Liver (tissue), 3 donors: ENCODE measurements around the gene ADAP1.

Experiments
- HNF4A ChIP-seq, 2 donors: conservative IDR thresholded peaks; 2 replicates each; pipeline ENCODE4 v1.6.1; 2016; ENCODE audit warnings: antibody characterized with exemption in 2 of 2, mild to moderate bottlenecking in 2 of 2
- JUND ChIP-seq, 2 donors: IDR thresholded peaks; 2 replicates each; pipeline ENCODE4 v1.6.1; 2016; ENCODE audit warnings: antibody characterized with exemption in 2 of 2
- RAD21 ChIP-seq, 2 donors: IDR thresholded peaks; 2 replicates each; pipeline ENCODE4 v1.6.1; 2016; ENCODE audit warnings: antibody characterized with exemption in 2 of 2, mild to moderate bottlenecking in 2 of 2
- SP1 ChIP-seq: IDR thresholded peaks from 2 replicates; pipeline ENCODE4 v1.6.1; 2018; ENCODE audit warnings: antibody characterized with exemption, mild to moderate bottlenecking
- TF ChIP-seq, protein P1 (sequence below): fragments of 150-350 bp; IDR thresholded peaks from 2 replicates; pipeline ENCODE4 v1.5.1; 2017; ENCODE audit warnings: improper control_type of control experiment, low read depth, low read length; ENCODE audit not compliant: missing input control
- TF ChIP-seq, protein P2 (sequence below): IDR thresholded peaks from 2 replicates; pipeline ENCODE4 v1.6.1; 2016; ENCODE audit warnings: antibody characterized with exemption
- donor health status: healthy.
- donor health status: healthy.

GRCh38 chr7:896346-897075, 58.0 kb downstream of the ADAP1 start:
- TF ChIP-seq, protein P1, sequence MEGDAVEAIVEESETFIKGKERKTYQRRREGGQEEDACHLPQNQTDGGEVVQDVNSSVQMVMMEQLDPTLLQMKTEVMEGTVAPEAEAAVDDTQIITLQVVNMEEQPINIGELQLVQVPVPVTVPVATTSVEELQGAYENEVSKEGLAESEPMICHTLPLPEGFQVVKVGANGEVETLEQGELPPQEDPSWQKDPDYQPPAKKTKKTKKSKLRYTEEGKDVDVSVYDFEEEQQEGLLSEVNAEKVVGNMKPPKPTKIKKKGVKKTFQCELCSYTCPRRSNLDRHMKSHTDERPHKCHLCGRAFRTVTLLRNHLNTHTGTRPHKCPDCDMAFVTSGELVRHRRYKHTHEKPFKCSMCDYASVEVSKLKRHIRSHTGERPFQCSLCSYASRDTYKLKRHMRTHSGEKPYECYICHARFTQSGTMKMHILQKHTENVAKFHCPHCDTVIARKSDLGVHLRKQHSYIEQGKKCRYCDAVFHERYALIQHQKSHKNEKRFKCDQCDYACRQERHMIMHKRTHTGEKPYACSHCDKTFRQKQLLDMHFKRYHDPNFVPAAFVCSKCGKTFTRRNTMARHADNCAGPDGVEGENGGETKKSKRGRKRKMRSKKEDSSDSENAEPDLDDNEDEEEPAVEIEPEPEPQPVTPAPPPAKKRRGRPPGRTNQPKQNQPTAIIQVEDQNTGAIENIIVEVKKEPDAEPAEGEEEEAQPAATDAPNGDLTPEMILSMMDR = no peak
- TF ChIP-seq HNF4A (conservative IDR thresholded peaks at IDR 0.05) (no peak), JUND (IDR thresholded peaks at IDR 0.05) (no peak), RAD21 (IDR thresholded peaks at IDR 0.05) (no peak), SP1 (no peak)
- TF ChIP-seq, protein P2, sequence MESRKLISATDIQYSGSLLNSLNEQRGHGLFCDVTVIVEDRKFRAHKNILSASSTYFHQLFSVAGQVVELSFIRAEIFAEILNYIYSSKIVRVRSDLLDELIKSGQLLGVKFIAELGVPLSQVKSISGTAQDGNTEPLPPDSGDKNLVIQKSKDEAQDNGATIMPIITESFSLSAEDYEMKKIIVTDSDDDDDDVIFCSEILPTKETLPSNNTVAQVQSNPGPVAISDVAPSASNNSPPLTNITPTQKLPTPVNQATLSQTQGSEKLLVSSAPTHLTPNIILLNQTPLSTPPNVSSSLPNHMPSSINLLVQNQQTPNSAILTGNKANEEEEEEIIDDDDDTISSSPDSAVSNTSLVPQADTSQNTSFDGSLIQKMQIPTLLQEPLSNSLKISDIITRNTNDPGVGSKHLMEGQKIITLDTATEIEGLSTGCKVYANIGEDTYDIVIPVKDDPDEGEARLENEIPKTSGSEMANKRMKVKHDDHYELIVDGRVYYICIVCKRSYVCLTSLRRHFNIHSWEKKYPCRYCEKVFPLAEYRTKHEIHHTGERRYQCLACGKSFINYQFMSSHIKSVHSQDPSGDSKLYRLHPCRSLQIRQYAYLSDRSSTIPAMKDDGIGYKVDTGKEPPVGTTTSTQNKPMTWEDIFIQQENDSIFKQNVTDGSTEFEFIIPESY = no peak
